GM10266 (cell line): ENCODE data around the gene UBA7.
"Not testable (repeated sequence)": the region's sequence is repeated elsewhere in the genome, so short reads cannot be mapped to it uniquely, and the experiment has no call there.

Experiments used
- DNase-seq: peaks from one replicate; pipeline ENCODE4 v3.0.0; 2012; ENCODE audit errors: extremely low spot score
- CTCF ChIP-seq: IDR thresholded peaks from 2 replicates; pipeline ENCODE4 v1.5.1; 2012; ENCODE audit warnings: mild to moderate bottlenecking, low read depth; ENCODE audit not compliant: control insufficient read depth, insufficient read depth; ENCODE audit errors: missing control alignments

UBA7 gene

GRCh38 chr3:49781415-49782199, 32.1 kb downstream of the UBA7 start:
- DNase-seq, result no peak
- no peak for TF ChIP-seq CTCF

GRCh38 chr3:49780975-49781365, 32.8 kb downstream of the UBA7 start:
- not testable (repeated sequence) for DNase-seq

DNA sequence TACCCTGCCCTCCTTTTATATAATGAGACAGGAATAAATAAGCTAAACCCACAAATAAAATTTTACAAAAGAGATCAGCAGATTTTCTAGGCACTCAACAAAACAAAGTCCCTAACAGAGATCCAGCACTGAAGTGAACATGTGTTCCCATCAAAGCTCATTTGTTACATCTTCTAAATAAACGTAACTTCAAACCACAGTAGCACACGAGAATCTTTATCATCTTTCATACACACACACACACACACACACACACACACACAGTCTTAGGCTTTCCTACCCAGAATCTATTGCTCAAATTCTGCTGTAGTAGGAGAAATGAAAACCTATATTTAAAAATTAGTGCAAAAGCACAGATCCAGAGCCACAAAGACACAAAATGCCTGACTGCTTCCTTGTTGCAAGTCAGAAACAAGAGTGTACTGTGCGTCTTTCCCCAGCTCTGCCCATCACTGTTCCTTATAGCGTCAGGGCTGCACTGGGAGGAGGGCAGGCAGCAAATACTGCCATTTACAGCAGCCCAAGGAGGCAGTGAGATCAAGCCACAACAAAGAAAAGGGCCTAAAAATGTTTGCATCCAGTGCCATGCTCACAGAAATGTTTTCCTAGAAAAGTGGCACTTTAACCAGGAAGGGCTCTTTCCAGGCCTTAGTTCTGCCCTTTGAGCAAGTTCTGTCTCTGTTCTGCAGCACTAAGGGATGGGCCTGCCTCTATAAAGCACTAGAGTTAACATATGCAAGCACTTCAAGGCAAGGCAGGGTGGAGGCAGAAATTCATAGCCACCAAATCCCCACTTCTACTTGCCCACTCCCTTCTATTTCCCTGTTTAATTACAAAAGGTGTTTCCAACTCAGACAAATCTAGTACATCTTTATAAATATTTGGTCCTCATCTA, 33.4 kb downstream of the UBA7 start:
- TF ChIP-seq CTCF, result no peak

DNA sequence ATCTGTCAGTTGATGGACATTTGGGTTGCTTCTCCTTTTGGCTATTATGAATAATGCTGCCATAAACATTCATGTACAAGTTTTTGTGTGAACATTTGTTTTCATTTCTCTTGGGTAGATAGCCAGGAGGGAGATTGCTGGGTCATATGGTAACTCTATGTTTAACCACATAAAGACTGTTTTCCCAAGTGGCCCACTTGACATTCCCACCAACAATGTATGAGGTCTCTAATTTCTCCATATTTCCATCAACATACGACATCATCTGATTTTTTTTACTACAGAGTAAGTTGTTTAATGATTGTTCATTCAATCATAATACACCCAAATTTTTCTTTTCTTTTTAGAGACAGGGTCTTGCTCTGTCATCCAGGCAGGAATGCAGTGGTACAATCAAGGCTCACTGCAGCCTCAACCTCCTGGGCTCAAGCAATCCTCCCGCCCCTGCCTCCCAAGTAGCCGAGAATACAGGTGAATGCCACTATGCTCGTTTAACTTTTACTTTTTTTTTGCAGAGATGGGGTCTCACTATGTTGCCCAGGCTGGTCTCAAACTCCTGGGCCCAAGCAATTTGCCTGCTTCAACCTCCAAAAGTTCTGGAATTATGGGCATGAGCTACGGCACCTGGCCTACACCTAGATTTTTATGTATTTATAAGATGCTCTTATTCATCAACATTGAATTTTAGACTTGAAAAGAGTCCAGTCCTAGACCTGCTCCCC, 34.2 kb downstream of the UBA7 start:
- TF ChIP-seq CTCF, result no peak

More for the DNA sequence above, 33.4 kb downstream of the UBA7 start:
- no peak for DNase-seq

GRCh38 chr3:49776101-49776500, 37.7 kb downstream of the UBA7 start:
- DNase-seq, result not testable (repeated sequence)

More for the DNA sequence above, 34.2 kb downstream of the UBA7 start:
- no peak for DNase-seq

GRCh38 chr3:49775538-49775937, 38.2 kb downstream of the UBA7 start:
- no peak for DNase-seq
- no peak for TF ChIP-seq CTCF

DNA sequence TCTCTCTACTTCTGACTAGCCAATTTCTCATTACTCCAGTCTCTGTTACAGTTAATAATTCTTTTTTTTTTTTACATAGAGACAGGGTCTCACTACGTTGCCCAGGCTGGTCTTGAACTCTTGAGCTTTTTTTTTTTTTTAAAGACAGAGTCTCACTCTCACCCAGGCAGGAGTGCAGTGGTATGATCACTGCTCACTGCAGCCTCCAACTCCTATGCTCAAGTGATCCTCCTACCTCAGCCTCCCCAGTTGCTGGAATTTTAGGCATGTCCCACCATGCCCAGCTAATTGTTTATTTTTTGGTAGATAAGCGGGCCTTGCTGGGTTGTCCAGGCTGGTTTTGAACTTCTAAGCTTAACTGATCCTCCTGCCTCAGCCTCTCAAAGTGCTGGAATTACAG, 41.0 kb downstream of the UBA7 start:
- no peak for TF ChIP-seq CTCF
- DNase-seq, result no peak
